Measurements from ENCODE around the gene CADPS2.

GRCh38 chr7:122844191-122844988, 41.9 kb downstream of the CADPS2 start:
- TF ChIP-seq, protein P1, sequence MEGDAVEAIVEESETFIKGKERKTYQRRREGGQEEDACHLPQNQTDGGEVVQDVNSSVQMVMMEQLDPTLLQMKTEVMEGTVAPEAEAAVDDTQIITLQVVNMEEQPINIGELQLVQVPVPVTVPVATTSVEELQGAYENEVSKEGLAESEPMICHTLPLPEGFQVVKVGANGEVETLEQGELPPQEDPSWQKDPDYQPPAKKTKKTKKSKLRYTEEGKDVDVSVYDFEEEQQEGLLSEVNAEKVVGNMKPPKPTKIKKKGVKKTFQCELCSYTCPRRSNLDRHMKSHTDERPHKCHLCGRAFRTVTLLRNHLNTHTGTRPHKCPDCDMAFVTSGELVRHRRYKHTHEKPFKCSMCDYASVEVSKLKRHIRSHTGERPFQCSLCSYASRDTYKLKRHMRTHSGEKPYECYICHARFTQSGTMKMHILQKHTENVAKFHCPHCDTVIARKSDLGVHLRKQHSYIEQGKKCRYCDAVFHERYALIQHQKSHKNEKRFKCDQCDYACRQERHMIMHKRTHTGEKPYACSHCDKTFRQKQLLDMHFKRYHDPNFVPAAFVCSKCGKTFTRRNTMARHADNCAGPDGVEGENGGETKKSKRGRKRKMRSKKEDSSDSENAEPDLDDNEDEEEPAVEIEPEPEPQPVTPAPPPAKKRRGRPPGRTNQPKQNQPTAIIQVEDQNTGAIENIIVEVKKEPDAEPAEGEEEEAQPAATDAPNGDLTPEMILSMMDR (IDR thresholded peaks at IDR 0.05), result no peak
- TF ChIP-seq ZFX (IDR thresholded peaks at IDR 0.05; ENCODE audit: borderline replicate concordance), result no peak
